Mucosa of stomach (tissue), 1 donor: Measurements from ENCODE around the gene ZBTB16.

ENCODE experiments used
- H3K27me3 ChIP-seq: one replicate; pipeline ENCODE4 v1.7.0; 2013; ENCODE audit warnings: mild to moderate bottlenecking, low read length; ENCODE audit not compliant: control insufficient read depth, insufficient read depth
- H3K36me3 ChIP-seq: one replicate; pipeline ENCODE4 v1.7.0; 2013; ENCODE audit warnings: low read length; ENCODE audit not compliant: control insufficient read depth, insufficient read depth
- H3K4me1 ChIP-seq: one replicate; pipeline ENCODE4 v1.7.0; 2013; ENCODE audit warnings: mild to moderate bottlenecking, low read length; ENCODE audit not compliant: control insufficient read depth, insufficient read depth
- H3K4me3 ChIP-seq: one replicate; pipeline ENCODE4 v1.7.0; 2013; ENCODE audit warnings: low read length
- H3K9ac ChIP-seq: one replicate; pipeline ENCODE4 v1.7.0; 2013; ENCODE audit warnings: mild to moderate bottlenecking, low read length, moderate library complexity
- H3K9me3 ChIP-seq: one replicate; pipeline ENCODE4 v1.7.0; 2013; ENCODE audit warnings: mild to moderate bottlenecking, low read length, moderate library complexity; ENCODE audit not compliant: control insufficient read depth
- donor health status: Pancreatic carcinoma.

The ZBTB16 gene

DNA sequence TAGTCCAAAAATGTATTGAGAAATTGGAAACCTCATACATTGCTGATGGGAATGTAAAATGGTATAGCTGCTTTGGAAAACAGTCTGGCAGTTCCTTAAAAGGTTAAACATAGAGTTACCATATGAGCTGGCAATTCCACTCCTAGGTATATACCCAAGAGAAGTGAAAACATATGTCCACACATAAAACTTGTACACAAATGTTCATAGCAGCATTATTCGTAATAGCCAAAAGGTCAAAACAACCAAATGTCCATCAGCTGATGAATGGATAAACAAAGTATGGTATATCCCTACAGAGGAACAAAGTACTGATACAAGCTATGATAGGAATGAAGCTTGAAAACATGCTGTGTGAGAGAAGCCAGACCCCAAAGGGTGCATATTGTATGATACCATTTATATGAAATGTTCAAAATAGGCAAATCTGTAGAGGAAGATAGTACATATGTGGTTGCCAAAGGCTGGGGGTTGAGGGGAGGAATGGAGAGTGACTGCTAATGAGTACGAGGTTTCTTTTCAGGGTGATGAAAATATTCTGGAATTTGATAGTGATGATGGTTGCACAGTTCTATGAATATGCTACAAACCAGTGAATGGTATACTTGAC lies 85.8 kb downstream of the ZBTB16 start:
- H3K9ac ChIP-seq: no peak overlapping the region
- H3K4me1 ChIP-seq: peaks cover 9% of the 10 kb centered on the region
- no peaks in the 10 kb centered on the region for H3K9me3 ChIP-seq
- H3K27me3 ChIP-seq: no peaks in the 10 kb centered on the region
- H3K4me3 ChIP-seq: no peak overlapping the region
- no peaks in the 10 kb centered on the region for H3K36me3 ChIP-seq

DNA sequence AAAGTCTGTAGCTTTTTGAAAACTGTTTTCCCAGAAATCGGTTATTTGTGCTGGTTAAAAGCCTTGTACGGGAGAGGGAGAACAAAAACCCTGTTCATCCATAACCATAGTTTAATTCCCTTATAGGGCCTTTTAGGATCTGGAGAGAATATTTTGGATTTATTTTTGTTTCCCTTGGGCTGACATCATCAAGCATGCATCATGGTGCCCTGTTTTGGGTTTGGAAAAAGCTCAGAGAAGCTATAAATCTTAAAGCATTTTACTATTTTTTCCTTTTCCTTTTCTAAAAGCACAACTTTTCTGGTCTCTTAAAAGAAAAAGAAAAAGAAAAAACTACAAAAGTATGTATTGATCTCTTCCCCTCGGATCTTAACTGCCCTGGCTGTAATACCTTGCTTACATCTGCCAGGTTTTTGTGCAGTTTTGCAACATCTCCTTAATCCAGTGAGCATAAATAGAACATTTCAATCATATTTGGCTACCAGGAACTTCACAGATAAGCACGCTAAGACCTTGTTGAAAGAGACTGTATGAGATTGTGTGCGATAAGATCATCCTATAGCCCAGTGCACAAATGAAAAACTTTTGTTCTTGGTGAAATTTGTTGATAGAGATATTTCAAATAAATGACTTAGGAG lies 88.0 kb downstream of the ZBTB16 start:
- Histone ChIP-seq H3K9me3 (no peaks in the 10 kb centered on the region), H3K27me3 (no peaks in the 10 kb centered on the region), H3K4me1 (peaks cover 9% of the 10 kb centered on the region), H3K9ac (no peak overlapping the region), H3K36me3 (no peaks in the 10 kb centered on the region), H3K4me3 (no peak overlapping the region)

DNA sequence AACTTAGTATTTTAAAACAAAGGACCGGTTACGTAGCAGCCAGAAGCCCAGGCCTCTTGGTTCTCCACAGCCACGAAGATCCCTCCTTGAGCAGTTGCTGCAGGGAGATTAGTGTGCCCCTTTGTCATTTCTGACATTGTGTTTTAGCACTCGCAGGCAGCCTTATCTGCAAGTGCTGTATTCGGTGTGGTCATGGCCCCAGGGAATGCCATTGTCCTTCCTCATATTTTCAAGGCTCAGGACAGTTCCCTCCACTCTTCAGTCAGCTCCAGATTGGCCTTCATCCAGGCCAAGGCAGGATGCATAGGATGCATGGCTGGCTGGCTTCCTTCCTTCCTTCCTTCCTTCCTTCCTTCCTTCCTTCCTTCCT lies 88.5 kb downstream of the ZBTB16 start:
- Histone ChIP-seq H3K4me3 (no peak overlapping the region), H3K9ac (no peak overlapping the region), H3K4me1 (peaks cover 9% of the 10 kb centered on the region), H3K9me3 (no peaks in the 10 kb centered on the region), H3K36me3 (no peaks in the 10 kb centered on the region), H3K27me3 (no peaks in the 10 kb centered on the region)

DNA sequence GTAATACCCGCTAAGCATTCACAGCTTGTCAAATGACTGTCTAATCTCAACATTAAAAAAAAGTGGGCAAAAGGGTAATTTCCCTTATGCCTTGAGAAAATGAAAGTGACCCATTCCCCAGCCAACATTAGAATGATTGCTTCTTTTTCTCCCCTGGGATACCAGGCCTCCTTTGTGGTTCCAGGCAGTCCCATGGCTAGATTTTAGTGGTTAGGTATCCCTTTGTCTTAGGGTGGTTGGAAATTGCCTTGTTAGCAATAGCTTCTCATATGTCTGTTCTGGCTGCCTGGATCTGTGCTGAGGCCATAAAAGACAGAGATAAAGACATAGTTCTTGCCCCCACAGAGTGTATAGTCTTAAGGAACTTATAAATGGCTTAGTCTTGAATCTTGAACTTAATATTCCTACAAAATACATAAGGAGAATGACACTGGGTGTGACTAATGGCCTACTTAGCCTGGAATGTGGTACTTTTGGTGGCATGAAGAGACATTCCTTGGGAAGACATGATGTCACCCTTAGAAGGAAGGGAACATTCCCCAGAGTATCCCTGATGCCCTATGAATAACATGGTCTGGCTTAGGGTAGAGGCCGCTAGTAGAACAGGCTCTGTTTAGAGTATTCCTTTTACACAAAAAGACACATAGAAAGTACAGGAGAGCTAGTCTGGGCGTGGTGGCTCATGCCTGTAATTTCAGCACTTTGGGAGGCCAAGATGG lies 90.3 kb downstream of the ZBTB16 start:
- no peaks in the 10 kb centered on the region for H3K9me3 ChIP-seq
- H3K4me3 ChIP-seq: no peak overlapping the region
- peaks cover 7% of the 10 kb centered on the region for H3K4me1 ChIP-seq

DNA sequence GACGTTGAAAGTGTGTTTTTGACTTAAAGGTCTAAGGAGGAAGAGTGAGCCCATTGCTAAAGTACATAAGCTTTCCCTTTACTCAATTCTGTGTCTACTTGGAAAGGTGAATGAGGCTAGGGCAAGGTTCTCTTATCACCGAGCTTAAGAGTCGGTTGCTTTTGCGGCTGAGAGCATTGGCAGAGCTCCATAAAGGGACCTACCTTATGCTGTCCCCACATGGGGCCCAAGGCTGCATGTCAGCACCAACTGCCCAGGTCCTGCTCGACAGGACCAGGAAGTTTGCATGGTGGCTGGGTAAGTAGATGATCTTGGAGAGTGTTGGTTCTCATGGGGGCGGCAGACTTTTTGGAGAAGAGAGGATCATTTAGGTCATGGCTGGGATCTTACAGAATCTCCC lies 91.2 kb downstream of the ZBTB16 start:
- H3K9ac ChIP-seq: no peak overlapping the region
- no peaks in the 10 kb centered on the region for H3K27me3 ChIP-seq
- peaks cover 15% of the 10 kb centered on the region for H3K4me1 ChIP-seq
- H3K4me3 ChIP-seq: no peak overlapping the region
- no peaks in the 10 kb centered on the region for H3K36me3 ChIP-seq
- no peaks in the 10 kb centered on the region for H3K9me3 ChIP-seq

More for the DNA sequence above, 90.3 kb downstream of the ZBTB16 start:
- Histone ChIP-seq H3K36me3 (no peaks in the 10 kb centered on the region), H3K9ac (no peak overlapping the region), H3K27me3 (no peaks in the 10 kb centered on the region)

DNA sequence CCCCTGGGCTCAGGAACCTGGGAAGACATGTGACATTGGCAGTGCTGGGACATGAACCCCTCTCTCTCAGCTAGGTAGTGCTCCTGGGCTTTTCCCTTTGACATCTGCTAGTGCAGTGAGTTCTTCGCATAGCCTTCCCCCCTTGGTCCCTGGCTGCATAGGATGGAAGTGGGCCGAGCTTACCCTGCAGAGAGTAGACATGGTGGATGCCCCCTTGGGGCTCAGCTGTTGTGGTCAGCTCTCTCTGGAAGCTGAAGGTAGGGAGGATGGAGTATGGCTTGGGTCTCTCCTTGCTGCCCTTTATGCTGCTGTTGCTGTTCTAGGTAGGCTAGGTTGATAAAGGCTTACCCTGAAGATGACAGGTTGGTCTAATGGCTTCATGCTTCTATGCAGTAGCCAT lies 92.1 kb downstream of the ZBTB16 start:
- no peak overlapping the region for H3K9ac ChIP-seq
- peaks cover 16% of the 10 kb centered on the region for H3K4me1 ChIP-seq
- no peaks in the 10 kb centered on the region for H3K9me3 ChIP-seq
- no peak overlapping the region for H3K4me3 ChIP-seq
- H3K27me3 ChIP-seq: no peaks in the 10 kb centered on the region
- no peaks in the 10 kb centered on the region for H3K36me3 ChIP-seq

DNA sequence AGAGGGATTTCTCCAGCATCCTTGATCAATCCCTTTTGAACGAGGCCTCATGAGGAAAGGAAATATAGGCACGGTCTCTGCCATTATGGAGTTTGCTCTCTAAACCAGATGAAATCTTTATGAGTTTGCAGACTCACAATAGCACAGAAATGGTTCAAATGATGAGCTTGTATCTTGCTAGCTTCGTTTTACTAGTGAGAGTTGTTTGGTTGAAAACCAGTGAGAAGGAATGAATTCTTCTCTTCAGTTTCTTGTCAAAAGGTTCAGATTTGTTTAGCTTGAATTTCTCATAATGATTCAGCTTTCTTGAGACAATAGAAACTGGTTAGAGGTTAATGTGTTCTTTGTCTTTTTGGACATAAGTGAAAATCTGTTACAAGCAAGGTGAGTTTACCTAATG lies 92.7 kb downstream of the ZBTB16 start:
- Histone ChIP-seq H3K4me1 (peaks cover 16% of the 10 kb centered on the region), H3K36me3 (no peaks in the 10 kb centered on the region), H3K27me3 (no peaks in the 10 kb centered on the region), H3K9ac (no peak overlapping the region), H3K4me3 (no peak overlapping the region), H3K9me3 (no peaks in the 10 kb centered on the region)

DNA sequence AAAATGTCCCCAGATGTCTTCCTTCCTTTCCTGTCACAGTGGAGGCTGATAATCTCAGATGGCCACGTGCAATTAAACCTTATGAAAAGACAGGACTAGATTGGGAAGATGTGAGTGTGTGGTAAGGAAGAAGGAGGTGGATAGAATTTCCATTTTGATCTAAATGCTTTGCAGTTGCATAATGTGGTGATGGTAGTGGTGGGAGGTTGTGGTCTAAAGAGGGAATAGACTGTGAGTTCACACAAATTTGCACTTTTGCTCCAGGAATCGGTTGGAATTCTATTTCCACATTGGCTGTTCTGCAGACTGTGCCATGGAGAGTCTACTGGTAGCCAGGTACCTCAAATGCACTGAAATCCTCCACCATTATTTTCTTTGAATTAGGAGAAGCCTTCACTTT lies 93.3 kb downstream of the ZBTB16 start:
- no peaks in the 10 kb centered on the region for H3K36me3 ChIP-seq
- peaks cover 14% of the 10 kb centered on the region for H3K4me1 ChIP-seq
- no peak overlapping the region for H3K4me3 ChIP-seq
- H3K27me3 ChIP-seq: no peaks in the 10 kb centered on the region
- H3K9ac ChIP-seq: no peak overlapping the region
- no peaks in the 10 kb centered on the region for H3K9me3 ChIP-seq

DNA sequence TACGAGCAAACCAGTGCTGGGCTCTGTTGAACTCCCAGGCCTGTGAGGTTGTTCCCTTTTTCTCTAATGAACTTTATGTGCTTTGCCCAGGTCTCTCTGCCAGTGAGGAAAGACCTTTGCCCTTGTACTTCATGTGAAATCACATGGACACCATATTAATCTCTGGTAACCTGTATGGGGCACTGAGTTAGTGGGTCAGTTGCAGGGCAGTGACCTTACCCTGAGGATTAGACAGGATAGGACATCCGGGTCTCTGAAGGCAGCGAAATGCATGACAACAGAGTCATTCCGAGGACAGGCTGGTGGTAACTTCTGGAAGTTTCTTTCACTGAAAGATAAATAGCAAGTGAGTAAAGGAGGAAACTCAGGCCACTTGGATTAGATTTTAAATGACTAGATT lies 93.7 kb downstream of the ZBTB16 start:
- H3K9me3 ChIP-seq: no peaks in the 10 kb centered on the region
- no peaks in the 10 kb centered on the region for H3K36me3 ChIP-seq
- H3K4me1 ChIP-seq: peaks cover 11% of the 10 kb centered on the region
- no peak overlapping the region for H3K4me3 ChIP-seq
- no peaks in the 10 kb centered on the region for H3K27me3 ChIP-seq
- no peak overlapping the region for H3K9ac ChIP-seq

DNA sequence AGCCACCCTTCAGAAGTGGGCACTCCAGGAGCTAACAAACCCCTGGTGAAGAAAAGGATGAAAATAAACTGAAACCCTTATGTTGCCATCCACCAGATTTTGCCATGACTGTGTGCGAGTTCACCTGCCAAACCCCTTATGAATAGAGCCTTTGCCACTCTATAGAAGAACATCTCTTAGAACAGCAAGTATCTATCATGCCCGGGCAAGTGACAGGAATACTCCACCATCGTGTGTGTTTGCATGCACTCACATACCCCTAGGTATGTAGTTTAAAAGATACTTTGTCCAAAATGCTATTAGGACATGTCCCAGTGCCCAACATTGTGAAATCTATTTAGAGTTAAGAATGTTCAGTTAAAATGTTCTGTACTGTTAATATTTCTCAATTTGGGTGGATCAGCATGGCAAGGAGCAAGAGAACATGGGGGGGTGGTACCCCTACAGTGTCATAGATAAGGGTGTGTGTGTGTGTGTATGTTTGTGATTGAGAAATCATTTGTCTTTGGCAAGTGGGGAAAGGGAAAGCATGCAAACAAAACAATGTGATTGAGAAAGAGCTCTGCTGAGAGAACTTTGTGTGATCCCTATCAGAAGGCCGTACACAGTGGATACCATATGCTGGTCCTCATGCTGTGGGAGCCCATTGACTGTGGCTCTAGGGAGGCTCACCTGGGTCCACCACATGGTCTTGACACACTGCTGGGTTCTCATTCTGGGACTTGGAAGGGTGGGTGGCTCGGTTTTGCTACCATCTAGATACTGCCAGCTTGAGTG lies 94.9 kb downstream of the ZBTB16 start:
- Histone ChIP-seq H3K4me3 (no peak overlapping the region), H3K36me3 (no peaks in the 10 kb centered on the region), H3K4me1 (peaks cover 20% of the 10 kb centered on the region), H3K9me3 (no peaks in the 10 kb centered on the region), H3K27me3 (no peaks in the 10 kb centered on the region), H3K9ac (no peak overlapping the region)

DNA sequence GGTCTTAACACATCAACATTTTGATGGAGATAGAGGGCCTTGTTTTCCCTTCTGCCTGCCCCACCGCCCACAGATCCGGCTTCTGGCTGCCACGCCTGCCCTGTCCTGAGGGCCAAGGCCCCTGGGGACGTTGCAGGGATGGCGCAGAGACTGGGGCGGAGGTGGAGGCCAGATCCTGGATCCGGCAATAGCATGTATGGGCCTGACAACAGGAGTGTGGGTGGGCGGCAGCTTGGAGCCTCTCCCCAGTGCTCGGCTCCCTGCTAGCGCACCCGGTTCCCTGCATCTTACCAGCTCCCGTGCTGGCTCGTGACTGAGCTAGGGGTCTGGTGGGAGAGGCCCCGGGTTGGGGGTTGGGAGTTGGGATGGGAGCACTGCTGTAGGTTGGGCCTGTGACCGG lies 95.6 kb downstream of the ZBTB16 start:
- no peaks in the 10 kb centered on the region for H3K36me3 ChIP-seq
- H3K9me3 ChIP-seq: no peaks in the 10 kb centered on the region
- H3K4me3 ChIP-seq: no peak overlapping the region
- no peaks in the 10 kb centered on the region for H3K27me3 ChIP-seq
- no peak overlapping the region for H3K9ac ChIP-seq
- H3K4me1 ChIP-seq: peaks cover 25% of the 10 kb centered on the region

DNA sequence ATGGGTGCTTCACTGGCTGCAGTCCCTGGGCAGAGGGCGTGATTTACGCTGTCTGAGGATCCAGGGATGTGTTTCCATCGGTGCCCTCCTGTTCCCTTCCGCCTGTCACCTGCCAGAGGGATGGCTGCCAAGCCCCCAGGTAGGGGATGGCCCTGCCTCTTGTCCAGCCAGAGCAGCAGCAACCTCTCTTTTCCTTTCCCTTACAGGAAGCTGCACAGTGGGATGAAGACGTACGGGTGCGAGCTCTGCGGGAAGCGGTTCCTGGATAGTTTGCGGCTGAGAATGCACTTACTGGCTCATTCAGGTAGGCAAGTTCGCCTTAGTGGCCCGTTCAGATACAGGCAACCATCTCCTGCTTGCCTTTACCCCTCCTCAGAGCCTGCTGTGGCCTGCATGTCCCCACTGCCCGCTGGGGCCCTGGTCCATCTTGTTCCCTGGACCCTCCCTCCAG lies 96.6 kb downstream of the ZBTB16 start:
- peaks cover 3% of the 10 kb centered on the region for H3K27me3 ChIP-seq
- H3K36me3 ChIP-seq: no peaks in the 10 kb centered on the region
- peaks cover 35% of the 10 kb centered on the region for H3K4me1 ChIP-seq
- H3K4me3 ChIP-seq: no peak overlapping the region
- H3K9me3 ChIP-seq: no peaks in the 10 kb centered on the region
- no peak overlapping the region for H3K9ac ChIP-seq
